ENCODE results near the gene MUTYH.

The MUTYH gene

DNA sequence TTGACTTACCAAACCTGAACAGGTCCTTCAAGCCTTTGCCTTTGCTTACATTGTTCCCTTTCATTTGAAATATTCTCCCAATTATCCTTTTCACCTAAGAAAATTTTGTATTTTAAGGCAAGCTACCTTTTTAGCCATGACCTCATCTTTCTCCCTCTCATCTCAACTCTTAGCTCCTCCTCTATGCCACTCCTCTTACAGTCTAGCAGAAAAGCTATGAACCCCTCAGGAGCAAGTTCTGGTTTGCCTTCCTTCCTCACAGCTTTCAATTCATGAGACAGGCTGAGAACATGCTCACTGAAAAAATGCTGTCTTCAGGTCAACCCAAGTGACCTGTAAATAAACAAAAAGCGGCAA, 8.3 kb upstream of the MUTYH start:
- DNase-seq = no peak

DNA sequence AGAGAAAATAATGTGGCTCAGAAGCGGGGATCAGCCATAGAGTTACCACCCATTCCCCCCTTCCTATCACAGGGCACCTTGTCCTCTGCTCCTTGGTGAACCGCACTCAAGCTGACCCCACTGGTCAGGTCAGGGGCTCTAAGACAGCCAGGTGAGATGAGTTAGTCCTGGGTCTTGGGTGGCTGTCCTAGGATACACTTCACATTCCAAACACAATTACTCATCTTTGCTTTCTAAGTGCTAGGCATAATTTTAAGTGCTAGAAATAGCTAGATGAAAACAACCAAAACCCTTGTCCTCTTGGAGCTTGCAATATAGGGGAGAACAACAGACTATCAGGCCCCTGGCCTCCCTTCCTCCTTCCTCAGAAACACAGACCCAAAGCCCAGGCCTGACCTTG, 7.8 kb upstream of the MUTYH start:
- no peak for DNase-seq

DNA sequence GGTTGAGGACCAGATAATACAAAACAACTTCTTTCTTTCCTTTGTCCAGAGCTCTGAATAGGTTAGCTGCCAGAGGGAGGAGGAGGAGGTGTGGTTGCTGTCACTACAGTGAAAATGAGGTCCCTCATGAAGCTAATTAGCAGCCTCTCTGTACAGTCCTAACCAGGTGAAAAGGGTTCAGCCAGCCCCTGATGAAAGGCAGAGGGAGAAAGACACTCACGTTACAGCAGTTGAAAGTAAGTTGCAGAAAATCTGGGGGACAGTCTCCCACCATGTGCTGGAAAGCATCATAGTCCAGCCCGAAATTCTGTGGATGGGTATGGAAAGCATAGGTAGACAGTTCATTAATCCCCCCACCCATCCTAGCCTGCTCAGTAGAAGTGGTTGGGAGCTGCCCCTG, 6.2 kb upstream of the MUTYH start:
- no peak for DNase-seq

DNA sequence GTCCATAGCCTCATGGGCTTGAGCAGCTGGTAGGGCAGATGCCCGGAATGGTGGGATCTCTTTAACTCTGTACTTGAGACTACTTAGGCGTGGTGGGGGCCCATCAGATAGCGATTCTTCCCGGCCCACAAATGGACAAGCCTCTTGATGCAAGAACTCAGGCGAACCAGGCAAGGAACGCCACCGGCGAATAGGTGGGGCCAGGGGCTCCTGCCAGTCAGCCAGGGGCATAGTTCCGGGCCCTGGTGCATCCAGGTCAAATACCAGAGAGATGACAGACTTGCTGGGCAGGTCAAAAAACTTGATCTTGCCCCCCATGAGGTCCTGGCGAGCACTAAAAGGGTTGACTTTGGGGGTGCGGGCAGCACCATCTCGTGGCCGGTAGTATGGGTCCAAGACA, 4.8 kb upstream of the MUTYH start:
- DNase-seq = no peak

DNA sequence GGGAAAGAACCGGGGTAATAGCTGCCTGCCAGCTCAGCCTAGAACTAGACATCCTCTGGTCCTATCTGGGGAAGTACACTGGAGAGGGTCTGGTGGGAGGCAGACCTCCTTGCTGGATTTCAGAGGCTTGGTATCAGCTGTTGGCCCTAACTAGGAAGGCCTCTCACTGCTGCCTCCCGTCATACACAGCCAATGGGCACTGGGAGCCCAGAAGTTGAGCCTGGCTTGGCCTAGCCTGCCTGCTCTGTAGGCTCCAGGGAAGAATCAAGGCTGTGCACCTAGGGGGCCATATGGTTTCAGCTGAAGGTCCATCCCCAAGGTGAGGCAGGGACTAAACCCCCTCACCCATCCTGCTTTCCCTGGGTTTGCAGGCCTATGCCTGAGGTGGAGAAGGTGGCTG, 4.3 kb upstream of the MUTYH start:
- DNase-seq = no peak

DNA sequence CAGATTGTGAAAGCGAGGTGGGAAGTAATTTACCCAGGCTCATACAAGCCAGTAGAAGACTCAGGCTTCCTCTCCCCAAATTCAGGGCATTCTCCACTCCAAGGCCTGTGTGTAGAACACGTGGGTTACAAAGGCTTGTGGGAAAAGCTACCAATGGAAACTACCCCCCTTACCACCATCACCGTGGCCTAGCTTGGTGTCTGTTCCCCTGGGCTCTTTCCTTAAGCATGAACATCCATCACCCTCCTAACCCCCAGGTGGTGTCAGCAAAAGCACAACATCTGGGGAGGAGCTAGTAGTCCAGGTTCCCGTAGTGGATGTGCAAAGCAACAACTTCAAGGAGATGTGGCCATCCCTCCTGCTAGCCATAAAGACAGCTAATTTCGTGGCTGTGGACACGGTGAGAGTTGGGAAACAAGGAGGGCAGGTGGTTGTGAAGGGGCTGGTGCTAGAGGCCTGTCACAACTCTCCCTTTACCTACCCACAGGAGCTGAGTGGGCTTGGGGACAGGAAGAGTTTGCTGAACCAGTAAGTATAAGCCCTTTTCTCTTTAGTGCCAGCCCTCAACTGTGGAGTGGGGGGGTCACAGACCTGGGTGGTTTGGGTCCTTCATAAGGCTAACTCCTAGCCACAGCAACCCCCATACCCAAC, 701 bp upstream of the MUTYH start:
- no peak for DNase-seq

GRCh38 chr1:45337630-45338325, 2.5 kb downstream of the MUTYH start:
- no peak for DNase-seq

- DNase-seq = no peak
Observed at GRCh38 chr1:45335855-45336324, 4.3 kb downstream of the MUTYH start.

DNA sequence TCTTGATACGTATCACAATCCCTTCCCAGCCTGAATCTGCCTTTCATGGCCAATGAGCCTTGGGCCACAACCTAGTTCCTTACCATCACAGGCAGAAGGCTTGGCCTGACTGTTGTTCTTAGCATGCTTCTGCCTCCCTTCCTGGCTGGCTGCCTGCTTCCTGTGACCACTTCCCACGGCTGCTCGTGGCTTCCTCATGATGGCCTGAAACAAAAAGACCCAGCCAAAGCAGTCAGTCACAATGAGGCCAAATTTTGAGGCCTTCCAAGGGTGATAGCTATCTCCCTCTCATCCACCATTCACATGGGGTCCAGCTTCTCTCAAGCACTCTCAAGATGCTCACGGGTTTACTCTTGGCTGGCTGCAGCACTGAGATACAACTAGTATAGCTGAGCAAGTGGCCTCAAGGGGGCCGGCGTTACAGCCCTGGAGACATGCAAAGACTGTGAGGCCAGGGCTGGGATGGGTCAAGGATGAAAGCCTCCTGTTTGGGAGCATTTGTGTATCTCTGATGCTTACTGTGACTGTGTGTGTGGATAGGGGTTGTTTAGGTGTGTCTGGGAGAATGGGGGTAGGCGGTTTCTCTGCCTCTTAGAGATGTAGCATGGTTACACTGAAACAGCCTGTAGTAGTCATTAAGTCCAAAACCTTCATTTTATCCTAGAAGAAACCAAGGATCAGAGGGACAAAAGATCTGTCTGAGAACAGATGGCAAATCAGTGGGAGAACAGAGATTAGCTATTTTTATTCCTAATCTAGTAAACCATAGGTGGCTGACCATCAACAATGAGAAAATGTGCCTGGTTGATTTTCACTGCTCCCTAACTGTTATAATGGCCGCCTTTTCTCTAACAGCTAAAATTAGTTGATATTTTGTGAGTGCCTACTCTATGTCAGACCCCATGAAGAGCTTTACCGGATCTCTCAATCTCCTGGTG, 5.7 kb downstream of the MUTYH start:
- DNase-seq = no peak

DNA sequence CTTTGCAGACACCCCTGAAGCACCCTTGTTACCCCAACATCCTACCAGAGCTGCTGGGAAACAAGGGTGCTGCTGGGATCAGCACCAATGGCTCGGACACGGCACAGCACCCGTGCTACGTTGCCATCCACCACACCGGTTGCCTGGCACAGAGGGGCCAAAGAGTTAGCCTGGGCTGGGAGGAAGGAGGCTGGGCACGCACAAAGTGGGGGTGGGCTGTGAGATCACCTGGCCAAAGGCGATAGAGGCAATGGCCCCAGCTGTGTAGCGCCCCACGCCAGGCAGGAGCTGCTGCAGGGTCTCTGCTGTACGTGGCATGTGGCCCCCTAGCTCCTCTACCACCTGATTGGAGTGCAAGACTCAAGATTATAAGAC, 7.9 kb downstream of the MUTYH start:
- DNase-seq = no peak

GRCh38 chr1:45331436-45332345, 8.5 kb downstream of the MUTYH start:
- no peak for DNase-seq

DNA sequence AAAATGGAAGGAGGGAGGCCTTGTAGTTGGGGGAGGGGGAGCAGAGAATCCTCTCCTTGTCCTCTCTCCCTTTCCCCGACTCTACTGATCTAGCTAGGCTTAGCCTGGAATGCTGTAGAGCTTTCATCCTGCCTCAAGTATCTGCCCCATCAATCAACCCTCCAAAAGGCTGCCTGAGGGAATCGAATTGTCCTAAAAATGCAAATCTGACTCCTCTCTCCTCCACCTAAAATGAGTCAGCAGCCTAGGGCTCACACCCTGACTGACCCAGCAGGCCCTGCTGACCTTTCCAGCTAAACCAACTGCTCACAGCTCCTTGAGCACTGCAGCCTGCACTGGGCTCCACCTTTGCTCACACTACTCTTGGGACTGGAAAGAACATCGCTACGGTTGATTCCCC, 10.8 kb downstream of the MUTYH start:
- DNase-seq = no peak

DNA sequence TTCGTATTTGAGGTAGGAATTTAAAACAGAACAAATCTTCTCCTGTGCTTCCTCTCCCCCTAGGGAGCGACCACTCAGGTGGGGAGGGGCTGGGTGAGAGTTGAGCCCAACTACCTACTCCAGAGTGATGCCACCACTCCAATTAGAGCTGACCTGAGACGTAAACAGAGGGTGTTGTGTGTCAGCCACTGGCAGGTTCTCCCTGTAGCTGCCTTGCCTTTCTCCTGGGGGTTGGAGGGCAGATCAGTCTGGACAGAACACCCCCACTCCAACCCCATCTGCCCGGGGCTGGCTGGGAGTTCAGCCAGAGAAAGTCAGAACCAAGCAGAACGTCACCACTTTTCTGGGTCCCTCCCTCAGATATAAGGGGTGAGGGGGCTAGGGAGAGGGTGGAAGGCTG, 11.6 kb downstream of the MUTYH start:
- no peak for DNase-seq

DNA sequence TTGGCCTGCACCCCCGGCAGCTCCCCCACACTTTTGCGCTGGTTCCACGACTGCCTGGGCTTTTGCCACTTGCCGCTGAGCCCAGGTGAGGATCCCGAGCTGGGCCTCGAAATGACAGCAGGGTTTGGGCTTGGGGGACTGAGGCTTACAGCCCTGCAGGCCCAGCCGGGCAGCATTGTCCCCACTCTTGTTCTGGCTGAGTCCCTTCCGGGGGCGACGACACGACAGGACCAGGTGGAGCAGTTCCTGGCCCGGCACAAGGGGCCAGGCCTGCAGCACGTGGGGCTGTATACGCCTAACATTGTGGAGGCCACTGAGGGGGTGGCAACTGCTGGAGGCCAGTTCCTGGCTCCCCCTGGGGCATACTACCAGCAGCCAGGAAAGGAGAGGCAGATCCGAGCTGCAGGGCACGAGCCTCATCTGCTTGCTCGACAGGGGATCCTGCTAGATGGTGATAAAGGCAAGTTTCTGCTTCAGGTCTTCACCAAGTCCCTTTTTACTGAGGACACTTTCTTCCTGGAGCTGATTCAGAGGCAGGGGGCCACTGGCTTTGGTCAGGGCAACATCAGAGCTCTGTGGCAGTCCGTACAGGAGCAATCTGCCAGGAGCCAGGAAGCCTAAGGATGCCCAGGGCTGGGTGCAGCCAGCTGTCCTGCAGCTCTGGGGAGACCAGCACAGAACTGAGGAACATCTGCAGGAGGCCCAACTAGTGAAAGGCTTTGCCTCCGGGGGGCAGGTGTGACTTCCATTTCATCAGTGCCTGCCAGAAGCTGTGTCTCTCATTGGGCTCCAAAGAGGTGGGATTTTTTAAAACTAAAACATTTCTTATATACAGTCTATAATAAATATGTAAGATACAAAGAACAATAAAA, 12.4 kb downstream of the MUTYH start:
- DNase-seq = no peak

DNA sequence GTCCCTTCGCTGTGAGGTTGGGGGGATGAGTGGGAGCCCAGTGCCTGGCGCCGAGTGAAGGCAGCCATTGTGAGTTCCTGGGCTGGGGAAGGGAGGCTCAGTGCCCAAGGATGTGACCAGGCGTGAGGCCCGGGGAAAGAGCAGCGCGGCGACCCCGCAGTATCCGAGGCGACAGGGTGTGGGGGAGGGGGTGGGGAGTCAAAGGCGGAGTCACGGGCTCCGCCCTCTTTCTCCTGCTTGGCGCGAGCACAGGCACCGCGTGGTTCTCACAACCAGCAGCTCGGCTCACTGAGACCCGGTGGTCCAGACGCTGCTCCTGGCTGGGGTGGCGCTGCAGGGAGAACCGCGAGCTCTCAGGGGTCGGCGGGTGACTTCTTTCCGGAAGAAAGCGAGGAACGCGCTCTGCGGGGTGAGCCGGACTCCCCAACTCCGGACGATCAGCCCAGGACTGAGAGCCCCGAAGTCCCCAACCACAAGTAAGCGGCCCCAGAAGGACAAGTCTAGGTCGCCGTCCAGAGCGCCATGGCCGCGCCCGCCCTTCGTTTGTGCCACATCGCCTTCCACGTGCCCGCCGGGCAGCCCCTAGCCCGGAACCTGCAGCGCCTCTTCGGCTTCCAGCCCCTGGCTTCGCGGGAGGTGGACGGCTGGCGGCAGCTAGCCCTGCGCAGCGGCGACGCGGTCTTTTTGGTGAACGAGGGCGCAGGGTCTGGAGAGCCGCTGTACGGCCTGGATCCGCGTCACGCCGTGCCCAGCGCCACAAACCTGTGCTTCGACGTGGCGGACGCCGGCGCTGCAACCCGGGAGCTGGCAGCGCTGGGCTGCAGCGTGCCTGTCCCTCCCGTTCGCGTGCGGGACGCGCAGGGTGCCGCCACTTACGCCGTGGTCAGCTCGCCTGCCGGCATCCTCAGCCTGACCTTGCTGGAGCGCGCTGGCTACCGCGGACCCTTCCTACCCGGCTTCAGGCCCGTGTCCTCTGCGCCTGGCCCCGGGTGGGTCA, 13.3 kb downstream of the MUTYH start, which contains the start of gene HPDL:
HPDL (plus strand) TSS at position 269 of the 997 bp plus-strand sequence; CDS start at position 523, 254 bp downstream.
- DNase-seq = peak in 2 of 4 experiments; percentile 35 to 51

DNA sequence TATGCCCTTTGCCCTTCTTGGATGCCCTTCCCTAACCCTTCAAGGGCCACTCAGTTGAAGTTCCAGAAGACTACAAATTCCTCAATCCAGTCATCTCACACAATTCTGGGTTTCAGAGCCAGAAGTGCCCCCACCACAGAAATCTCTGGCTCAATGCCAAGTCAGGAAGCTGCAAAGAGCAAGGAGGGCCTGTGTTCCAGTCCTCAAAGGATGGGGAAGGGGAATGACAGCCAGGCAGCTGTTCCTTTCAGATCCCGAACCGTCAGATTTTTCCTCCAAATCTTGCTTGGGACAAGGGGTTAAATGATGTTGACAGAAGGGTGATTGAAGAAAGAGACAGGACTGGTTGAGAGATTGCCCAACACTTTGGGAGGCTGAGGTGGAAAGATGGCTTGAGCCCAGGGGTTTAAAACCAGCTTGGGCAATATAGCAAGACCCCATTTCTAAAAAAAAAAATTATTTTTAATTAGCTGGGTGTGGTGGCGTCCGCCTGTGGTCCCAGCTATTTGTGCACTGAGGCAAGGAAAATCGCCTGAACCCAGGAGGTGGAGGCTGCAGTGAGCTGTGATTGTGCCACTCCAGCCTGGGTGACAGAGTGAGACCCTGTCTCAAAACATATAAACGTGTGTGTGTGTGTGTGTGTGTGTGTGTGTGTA, 14.3 kb downstream of the MUTYH start:
- DNase-seq = no peak

DNA sequence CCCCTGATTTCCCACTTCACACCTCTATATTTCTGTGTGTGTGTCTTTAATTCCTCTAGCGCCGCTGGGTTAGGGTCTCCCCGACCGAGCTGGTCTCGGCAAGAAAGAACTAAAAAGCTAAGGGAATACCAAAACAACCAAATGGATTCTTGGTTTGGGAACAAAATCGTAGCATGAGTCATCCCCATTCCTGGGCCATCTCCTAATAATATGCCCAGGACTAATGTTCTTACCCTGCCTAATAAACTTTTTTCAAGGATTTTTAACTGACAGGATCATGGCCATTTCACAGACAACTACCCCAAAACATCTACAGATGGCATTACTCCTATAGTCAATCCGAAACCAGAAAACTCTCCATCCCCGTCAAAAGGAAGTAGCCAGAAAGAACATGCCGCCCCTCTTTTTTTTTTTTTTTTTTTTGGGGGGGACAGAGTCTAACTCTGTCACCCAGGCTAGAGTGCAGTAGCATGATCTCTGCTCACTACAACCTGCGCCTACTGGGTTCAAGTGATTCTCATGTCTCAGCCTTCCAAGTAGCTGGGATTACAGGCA, 17.7 kb downstream of the MUTYH start:
- DNase-seq = no peak

- DNase-seq = no peak
Observed at GRCh38 chr1:45321444-45321843, 18.8 kb downstream of the MUTYH start.

DNA sequence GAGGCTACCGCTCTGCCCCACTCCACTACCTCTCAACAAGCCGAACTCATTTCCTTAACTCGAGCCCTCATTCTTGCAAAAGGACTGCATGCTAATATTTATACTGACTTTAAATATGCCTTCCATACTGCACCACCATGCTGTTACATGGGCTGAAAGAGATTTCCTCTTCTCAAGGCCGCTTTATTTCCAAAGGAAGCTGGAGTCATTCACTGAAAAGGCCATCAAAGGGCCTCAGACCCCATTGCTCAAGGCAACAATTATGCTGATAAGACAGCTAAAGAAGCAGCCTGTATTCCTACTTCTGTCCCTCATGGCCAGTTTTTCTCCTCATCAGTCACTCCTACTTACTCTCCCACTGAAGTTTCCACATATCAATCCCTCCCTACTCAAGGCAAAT, 20.5 kb downstream of the MUTYH start:
- DNase-seq = no peak

Data from activated naive CD4-positive, alpha-beta T cell (primary cell).